Left kidney (tissue), 8 donors: Measurements from ENCODE around the gene SERPINB8. TPM values are rescaled to one million over a fixed set of nuclear protein-coding genes. Genes with fewer than 3 reads are reported as not detected.
"Not testable (repeated sequence)": the region's sequence is repeated elsewhere in the genome, so short reads cannot be mapped to it uniquely, and the experiment has no call there.

Experiments used
- DNase-seq: peaks from one replicate; pipeline ENCODE4 v3.0.0-alpha.2; 2013
- long read RNA-seq, 8 donors: transcript quantifications; one replicate each; lab custom pipeline, GENCODE V29; 2026
- polyA plus RNA-seq: library from polyadenylated mRNA; unstranded; fragments of 120-200 nt; gene quantifications from one replicate; pipeline ENCODE4 v1.2.1, GENCODE V29; 2013; ENCODE audit not compliant: insufficient read length

The SERPINB8 gene
- 3.4 TPM for polyA plus RNA-seq
- long read RNA-seq, donor 1: 0 reads
- long read RNA-seq, donor 2: 0 reads
- long read RNA-seq, donor 3, partial matches to known transcripts: 0 of 1 reads
- long read RNA-seq, donor 3, other reads (novel, unspliced or antisense): 0 of 1 reads
- long read RNA-seq, donor 4: 0 reads
- long read RNA-seq, donor 5: 0 reads
- long read RNA-seq, donor 6: 0 reads
- long read RNA-seq, donor 7: 0 reads
- long read RNA-seq, donor 8, partial matches to known transcripts: 0 of 1 reads
- long read RNA-seq, donor 8, other reads (novel, unspliced or antisense): 0 of 1 reads

- peak; percentile 93 for DNase-seq
These were observed at the start of gene SERPINB8 for GRCh38 chr18:63969942-63970808. TSS of gene SERPINB8 (plus strand) at chr18:63970081. CDS start at chr18:63978309, 8,228 bp downstream.

- no peak for DNase-seq
These were observed 47.8 kb upstream of the SERPINB8 start for GRCh38 chr18:63922049-63922448.

GRCh38 chr18:63924551-63924950 is 45.3 kb upstream of the SERPINB8 start:
- no peak for DNase-seq

GRCh38 chr18:63928331-63928730 is 41.5 kb upstream of the SERPINB8 start:
- DNase-seq: no peak

GRCh38 chr18:63929369-63929768 is 40.5 kb upstream of the SERPINB8 start:
- not testable (repeated sequence) for DNase-seq

GRCh38 chr18:63930773-63931354 is 39.0 kb upstream of the SERPINB8 start:
- DNase-seq: no peak

GRCh38 chr18:63936156-63936931 is 33.5 kb upstream of the SERPINB8 start:
- peak; percentile 63 for DNase-seq

GRCh38 chr18:63936932-63937393 is 32.9 kb upstream of the SERPINB8 start:
- DNase-seq: peak; percentile 1

- no peak for DNase-seq
These were observed 29.9 kb upstream of the SERPINB8 start for GRCh38 chr18:63940008-63940407.

- not testable (repeated sequence) for DNase-seq
These were observed 29.3 kb upstream of the SERPINB8 start for GRCh38 chr18:63940543-63941050.

- DNase-seq: no peak
These were observed 22.7 kb upstream of the SERPINB8 start for GRCh38 chr18:63947051-63947790.

- DNase-seq: no peak
These were observed 20.7 kb upstream of the SERPINB8 start, which contains the start of gene HMSD for GRCh38 chr18:63949068-63949737. TSS of gene HMSD (plus strand) at chr18:63949301. CDS start at chr18:63953456, 4,155 bp downstream.

GRCh38 chr18:63951302-63951705 is 18.6 kb upstream of the SERPINB8 start:
- no peak for DNase-seq

- DNase-seq: no peak
These were observed 16.1 kb upstream of the SERPINB8 start for GRCh38 chr18:63953811-63954210.

- DNase-seq: no peak
These were observed 13.1 kb upstream of the SERPINB8 start for GRCh38 chr18:63956755-63957154.

- DNase-seq: no peak
These were observed 9.0 kb upstream of the SERPINB8 start for GRCh38 chr18:63960891-63961290.

GRCh38 chr18:63961435-63961980 is 8.4 kb upstream of the SERPINB8 start:
- DNase-seq: no peak

GRCh38 chr18:63962137-63962536 is 7.7 kb upstream of the SERPINB8 start:
- DNase-seq: no peak

- peak; percentile 39 for DNase-seq
These were observed 6.1 kb upstream of the SERPINB8 start for GRCh38 chr18:63963615-63964256.
